Measurements from ENCODE around the gene EVX2. TPM values are rescaled to one million over a fixed set of nuclear protein-coding genes. Genes with fewer than 3 reads are reported as not detected.

EVX2 gene
- total RNA-seq, 1 experiment from 2014 or later = not detected

DNA sequence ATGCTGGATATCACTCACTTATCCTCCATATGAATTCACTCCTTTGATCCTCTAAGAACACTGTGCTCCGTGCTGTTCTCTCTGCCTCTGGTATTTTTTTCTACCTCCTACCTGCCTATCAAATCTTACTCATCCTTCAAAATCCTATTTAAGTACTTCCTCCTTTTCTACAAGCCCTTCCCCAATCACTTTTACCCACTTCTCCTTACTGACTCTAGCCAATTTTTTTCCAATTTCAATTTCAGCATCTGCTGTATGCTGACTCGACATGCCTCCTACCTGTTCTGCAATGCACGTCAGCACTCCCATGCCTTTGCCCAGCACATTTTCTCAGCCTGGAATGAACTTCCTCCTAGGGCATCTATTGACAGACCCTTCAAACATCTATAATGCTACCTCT, 44.4 kb downstream of the EVX2 start (continued):
- TF ChIP-seq, protein P1, sequence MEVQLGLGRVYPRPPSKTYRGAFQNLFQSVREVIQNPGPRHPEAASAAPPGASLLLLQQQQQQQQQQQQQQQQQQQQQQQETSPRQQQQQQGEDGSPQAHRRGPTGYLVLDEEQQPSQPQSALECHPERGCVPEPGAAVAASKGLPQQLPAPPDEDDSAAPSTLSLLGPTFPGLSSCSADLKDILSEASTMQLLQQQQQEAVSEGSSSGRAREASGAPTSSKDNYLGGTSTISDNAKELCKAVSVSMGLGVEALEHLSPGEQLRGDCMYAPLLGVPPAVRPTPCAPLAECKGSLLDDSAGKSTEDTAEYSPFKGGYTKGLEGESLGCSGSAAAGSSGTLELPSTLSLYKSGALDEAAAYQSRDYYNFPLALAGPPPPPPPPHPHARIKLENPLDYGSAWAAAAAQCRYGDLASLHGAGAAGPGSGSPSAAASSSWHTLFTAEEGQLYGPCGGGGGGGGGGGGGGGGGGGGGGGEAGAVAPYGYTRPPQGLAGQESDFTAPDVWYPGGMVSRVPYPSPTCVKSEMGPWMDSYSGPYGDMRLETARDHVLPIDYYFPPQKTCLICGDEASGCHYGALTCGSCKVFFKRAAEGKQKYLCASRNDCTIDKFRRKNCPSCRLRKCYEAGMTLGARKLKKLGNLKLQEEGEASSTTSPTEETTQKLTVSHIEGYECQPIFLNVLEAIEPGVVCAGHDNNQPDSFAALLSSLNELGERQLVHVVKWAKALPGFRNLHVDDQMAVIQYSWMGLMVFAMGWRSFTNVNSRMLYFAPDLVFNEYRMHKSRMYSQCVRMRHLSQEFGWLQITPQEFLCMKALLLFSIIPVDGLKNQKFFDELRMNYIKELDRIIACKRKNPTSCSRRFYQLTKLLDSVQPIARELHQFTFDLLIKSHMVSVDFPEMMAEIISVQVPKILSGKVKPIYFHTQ (CRISPR knock-in tag; IDR thresholded peaks at IDR 0.05) = no peak
- TF ChIP-seq NR1H2 (CRISPR knock-in tag; IDR thresholded peaks at IDR 0.05) (no peak), ZNF219 (CRISPR knock-in tag; IDR thresholded peaks at IDR 0.05; ENCODE audit: borderline replicate concordance) (no peak), TCF7 (CRISPR knock-in tag; IDR thresholded peaks at IDR 0.05; ENCODE audit: low read depth) (no peak), SMAD3 (CRISPR knock-in tag; IDR thresholded peaks at IDR 0.05; ENCODE audit: borderline replicate concordance) (no peak), NFE2L1 (CRISPR knock-in tag; IDR thresholded peaks at IDR 0.05) (no peak)

DNA sequence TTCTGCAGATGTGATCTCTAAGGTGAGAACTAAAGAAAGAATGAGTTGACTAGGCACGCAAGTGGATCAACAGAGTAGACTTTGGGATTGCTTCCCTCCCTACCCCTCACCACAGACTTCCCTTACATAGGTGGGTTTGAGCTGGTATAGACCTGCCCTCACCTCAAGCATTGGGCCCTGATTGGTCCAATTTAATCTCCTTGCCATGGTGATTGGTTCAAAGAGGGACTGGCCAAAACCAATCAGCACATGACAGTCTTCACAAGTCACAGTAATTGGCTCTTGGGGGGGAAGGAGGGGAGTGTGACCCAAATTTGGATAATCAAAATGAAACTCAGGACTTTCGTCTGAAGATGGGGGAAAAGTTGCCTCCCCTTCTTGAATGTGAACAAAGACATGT, 45.1 kb downstream of the EVX2 start:
- peaks cover 2% of the 10 kb centered on the region; the same call in 1 of the 2 replicates for H3K36me3 Mint-ChIP-seq

DNA sequence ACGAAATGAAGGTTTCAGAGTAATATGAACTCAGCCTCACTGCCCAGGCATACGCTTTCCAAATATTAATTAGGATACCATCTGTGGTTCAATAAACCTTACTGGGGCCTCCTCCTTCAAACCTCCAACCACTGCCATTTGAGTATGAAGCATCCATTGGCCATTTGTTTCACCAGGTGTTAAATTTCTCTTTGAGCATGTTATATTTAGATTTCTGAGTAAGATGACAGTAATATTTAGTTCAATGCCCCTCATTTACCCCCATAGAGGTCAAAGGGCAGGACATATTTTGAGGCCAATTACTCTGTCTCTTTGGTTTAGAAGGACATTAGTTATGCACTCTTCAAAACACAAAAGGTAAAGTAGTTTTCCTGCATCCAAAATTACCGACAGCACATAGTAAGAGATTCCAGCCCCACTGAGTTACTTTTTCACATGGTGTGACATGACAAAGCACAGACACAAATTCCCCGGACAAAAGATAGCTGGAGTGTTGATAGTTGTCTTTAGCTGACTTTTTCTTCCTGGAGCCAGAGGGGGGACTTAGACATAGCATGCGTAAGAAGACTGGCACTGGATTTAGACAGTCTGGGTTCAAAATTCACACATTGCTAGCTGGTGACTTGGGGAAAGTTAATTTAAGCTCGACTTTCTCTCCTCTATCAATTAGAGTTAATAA, 48.6 kb downstream of the EVX2 start:
- ChIA-PET POLR2A (no interaction called here), CTCF (no interaction called here)
- Mint-ChIP-seq H3K9me3 (no peaks in the 10 kb centered on the region), H3K27me3 (ENCODE audit: low read depth) (no peaks in the 10 kb centered on the region), H3K27ac (no peak overlapping the region), H3K4me1 (no peaks in the 10 kb centered on the region), H3K36me3 (no peaks in the 10 kb centered on the region), H3K4me3 (no peak overlapping the region)
- DNase-seq (ENCODE audit: low spot score) (no peak), ATAC-seq (no peak)
- TF ChIP-seq, protein P2, sequence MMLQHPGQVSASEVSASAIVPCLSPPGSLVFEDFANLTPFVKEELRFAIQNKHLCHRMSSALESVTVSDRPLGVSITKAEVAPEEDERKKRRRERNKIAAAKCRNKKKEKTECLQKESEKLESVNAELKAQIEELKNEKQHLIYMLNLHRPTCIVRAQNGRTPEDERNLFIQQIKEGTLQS (CRISPR knock-in tag; conservative IDR thresholded peaks at IDR 0.05) = no peak
- TF ChIP-seq, protein P3, sequence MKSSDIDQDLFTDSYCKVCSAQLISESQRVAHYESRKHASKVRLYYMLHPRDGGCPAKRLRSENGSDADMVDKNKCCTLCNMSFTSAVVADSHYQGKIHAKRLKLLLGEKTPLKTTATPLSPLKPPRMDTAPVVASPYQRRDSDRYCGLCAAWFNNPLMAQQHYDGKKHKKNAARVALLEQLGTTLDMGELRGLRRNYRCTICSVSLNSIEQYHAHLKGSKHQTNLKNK (CRISPR knock-in tag; IDR thresholded peaks at IDR 0.05) = no peak
- TF ChIP-seq, protein P4, sequence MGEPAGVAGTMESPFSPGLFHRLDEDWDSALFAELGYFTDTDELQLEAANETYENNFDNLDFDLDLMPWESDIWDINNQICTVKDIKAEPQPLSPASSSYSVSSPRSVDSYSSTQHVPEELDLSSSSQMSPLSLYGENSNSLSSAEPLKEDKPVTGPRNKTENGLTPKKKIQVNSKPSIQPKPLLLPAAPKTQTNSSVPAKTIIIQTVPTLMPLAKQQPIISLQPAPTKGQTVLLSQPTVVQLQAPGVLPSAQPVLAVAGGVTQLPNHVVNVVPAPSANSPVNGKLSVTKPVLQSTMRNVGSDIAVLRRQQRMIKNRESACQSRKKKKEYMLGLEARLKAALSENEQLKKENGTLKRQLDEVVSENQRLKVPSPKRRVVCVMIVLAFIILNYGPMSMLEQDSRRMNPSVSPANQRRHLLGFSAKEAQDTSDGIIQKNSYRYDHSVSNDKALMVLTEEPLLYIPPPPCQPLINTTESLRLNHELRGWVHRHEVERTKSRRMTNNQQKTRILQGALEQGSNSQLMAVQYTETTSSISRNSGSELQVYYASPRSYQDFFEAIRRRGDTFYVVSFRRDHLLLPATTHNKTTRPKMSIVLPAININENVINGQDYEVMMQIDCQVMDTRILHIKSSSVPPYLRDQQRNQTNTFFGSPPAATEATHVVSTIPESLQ (CRISPR knock-in tag; IDR thresholded peaks at IDR 0.05) = no peak
- TF ChIP-seq, protein P5, sequence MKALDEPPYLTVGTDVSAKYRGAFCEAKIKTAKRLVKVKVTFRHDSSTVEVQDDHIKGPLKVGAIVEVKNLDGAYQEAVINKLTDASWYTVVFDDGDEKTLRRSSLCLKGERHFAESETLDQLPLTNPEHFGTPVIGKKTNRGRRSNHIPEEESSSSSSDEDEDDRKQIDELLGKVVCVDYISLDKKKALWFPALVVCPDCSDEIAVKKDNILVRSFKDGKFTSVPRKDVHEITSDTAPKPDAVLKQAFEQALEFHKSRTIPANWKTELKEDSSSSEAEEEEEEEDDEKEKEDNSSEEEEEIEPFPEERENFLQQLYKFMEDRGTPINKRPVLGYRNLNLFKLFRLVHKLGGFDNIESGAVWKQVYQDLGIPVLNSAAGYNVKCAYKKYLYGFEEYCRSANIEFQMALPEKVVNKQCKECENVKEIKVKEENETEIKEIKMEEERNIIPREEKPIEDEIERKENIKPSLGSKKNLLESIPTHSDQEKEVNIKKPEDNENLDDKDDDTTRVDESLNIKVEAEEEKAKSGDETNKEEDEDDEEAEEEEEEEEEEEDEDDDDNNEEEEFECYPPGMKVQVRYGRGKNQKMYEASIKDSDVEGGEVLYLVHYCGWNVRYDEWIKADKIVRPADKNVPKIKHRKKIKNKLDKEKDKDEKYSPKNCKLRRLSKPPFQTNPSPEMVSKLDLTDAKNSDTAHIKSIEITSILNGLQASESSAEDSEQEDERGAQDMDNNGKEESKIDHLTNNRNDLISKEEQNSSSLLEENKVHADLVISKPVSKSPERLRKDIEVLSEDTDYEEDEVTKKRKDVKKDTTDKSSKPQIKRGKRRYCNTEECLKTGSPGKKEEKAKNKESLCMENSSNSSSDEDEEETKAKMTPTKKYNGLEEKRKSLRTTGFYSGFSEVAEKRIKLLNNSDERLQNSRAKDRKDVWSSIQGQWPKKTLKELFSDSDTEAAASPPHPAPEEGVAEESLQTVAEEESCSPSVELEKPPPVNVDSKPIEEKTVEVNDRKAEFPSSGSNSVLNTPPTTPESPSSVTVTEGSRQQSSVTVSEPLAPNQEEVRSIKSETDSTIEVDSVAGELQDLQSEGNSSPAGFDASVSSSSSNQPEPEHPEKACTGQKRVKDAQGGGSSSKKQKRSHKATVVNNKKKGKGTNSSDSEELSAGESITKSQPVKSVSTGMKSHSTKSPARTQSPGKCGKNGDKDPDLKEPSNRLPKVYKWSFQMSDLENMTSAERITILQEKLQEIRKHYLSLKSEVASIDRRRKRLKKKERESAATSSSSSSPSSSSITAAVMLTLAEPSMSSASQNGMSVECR (CRISPR knock-in tag; IDR thresholded peaks at IDR 0.05; ENCODE audit: borderline replicate concordance) = no peak
- no peak for TF ChIP-seq NR3C1 (CRISPR knock-in tag; conservative IDR thresholded peaks at IDR 0.05; ENCODE audit: low read depth)
- no peak for TF ChIP-seq FOXK1 (CRISPR knock-in tag; IDR thresholded peaks at IDR 0.05)
- TF ChIP-seq ESRRA (CRISPR knock-in tag; IDR thresholded peaks at IDR 0.05; ENCODE audit: borderline replicate concordance) = no peak
- TF ChIP-seq, protein P6, sequence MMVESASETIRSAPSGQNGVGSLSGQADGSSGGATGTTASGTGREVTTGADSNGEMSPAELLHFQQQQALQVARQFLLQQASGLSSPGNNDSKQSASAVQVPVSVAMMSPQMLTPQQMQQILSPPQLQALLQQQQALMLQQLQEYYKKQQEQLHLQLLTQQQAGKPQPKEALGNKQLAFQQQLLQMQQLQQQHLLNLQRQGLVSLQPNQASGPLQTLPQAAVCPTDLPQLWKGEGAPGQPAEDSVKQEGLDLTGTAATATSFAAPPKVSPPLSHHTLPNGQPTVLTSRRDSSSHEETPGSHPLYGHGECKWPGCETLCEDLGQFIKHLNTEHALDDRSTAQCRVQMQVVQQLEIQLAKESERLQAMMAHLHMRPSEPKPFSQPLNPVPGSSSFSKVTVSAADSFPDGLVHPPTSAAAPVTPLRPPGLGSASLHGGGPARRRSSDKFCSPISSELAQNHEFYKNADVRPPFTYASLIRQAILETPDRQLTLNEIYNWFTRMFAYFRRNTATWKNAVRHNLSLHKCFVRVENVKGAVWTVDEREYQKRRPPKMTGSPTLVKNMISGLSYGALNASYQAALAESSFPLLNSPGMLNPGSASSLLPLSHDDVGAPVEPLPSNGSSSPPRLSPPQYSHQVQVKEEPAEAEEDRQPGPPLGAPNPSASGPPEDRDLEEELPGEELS (CRISPR knock-in tag; IDR thresholded peaks at IDR 0.05) = no peak
- no peak for TF ChIP-seq ZBTB21 (CRISPR knock-in tag; IDR thresholded peaks at IDR 0.05; ENCODE audit: borderline replicate concordance)
- TF ChIP-seq NFATC4 (CRISPR knock-in tag; IDR thresholded peaks at IDR 0.05) = no peak
- no peak for TF ChIP-seq TP53 (CRISPR knock-in tag; IDR thresholded peaks at IDR 0.05)
- TF ChIP-seq GRHL2 (CRISPR knock-in tag; IDR thresholded peaks at IDR 0.05; ENCODE audit: insufficient replicate concordance, severe bottlenecking) = no peak
- TF ChIP-seq ELF4 (CRISPR knock-in tag; IDR thresholded peaks at IDR 0.05; ENCODE audit: low read depth) = no peak

More for the DNA sequence above, 45.1 kb downstream of the EVX2 start:
- Mint-ChIP-seq H3K27ac (no peak overlapping the region), H3K4me3 (no peak overlapping the region), H3K9me3 (peaks cover 5% of the 10 kb centered on the region), H3K4me1 (no peaks in the 10 kb centered on the region), H3K27me3 (ENCODE audit: low read depth) (peaks cover 2% of the 10 kb centered on the region; the same call in 1 of the 2 replicates)
- ChIA-PET POLR2A (no interaction called here), CTCF (no interaction called here)
- TF ChIP-seq NFYB (CRISPR knock-in tag; conservative IDR thresholded peaks at IDR 0.05; ENCODE audit: low read depth) = peak; percentile 64
- no peak for TF ChIP-seq NR2C2 (CRISPR knock-in tag; IDR thresholded peaks at IDR 0.05)
- ATAC-seq (peak; percentile 81), DNase-seq (ENCODE audit: low spot score) (no peak)

All from WTC11 (cell line).